H1 (cell line): ENCODE data around the gene BBX. TPM values are rescaled to one million over a fixed set of nuclear protein-coding genes. Genes with fewer than 3 reads are reported as not detected.

ENCODE experiments used
- CTCF ChIA-PET: fragments of 300-600 bp; sonication (Branson Sonifier 250); formaldehyde crosslinking; loops from one replicate; lab custom pipeline; 2021; ENCODE audit not compliant: partially characterized antibody; lab: Charles Lee
- POLR2A ChIA-PET: fragments of 300-600 bp; sonication (Branson Sonifier 250); formaldehyde crosslinking; loops from one replicate; lab custom pipeline; 2021; ENCODE audit warnings: inconsistent platforms; ENCODE audit not compliant: partially characterized antibody; lab: Charles Lee
- DNase-seq, 2 experiments: peaks; one replicate each; pipeline versions ENCODE4 v3.0.0 to v3.0.0-alpha.2; 2010 to 2022; ENCODE audit warnings: low spot score in 2 of 2, low read depth in 1 of 2, mixed read lengths in 1 of 2
- FAIRE-seq: peaks from 2 replicates; lab custom pipeline; 2011; peaks lifted over from hg19 to GRCh38; lab: Jason Lieb, UNC
- H2AFZ ChIP-seq: 2 replicates; pipeline ENCODE4 v1.8.1; 2012; ENCODE audit warnings: low read length, inconsistent platforms
- H2AK5ac ChIP-seq: 2 replicates; pipeline ENCODE4 v1.6.1; 2013; ENCODE audit warnings: low read depth, low read length
- H2BK120ac ChIP-seq: replicated peaks from 2 replicates; pipeline ENCODE3; 2013; ENCODE audit warnings: low read depth, low read length, inconsistent platforms
- H2BK12ac ChIP-seq: 2 replicates; pipeline ENCODE4 v1.6.1; 2013; ENCODE audit warnings: low read depth, low read length
- H2BK15ac ChIP-seq: 2 replicates; pipeline ENCODE4 v1.6.1; 2013; ENCODE audit warnings: low read length
- H2BK20ac ChIP-seq: 2 replicates; pipeline ENCODE4 v1.6.1; 2013; ENCODE audit warnings: low read length
- H2BK5ac ChIP-seq: 2 replicates; pipeline ENCODE4 v1.6.1; 2013; ENCODE audit warnings: low read depth, low read length
- H3K14ac ChIP-seq: 2 replicates; pipeline ENCODE4 v1.6.1; 2013; ENCODE audit warnings: inconsistent platforms; ENCODE audit not compliant: insufficient read length
- H3K18ac ChIP-seq: 2 replicates; pipeline ENCODE4 v1.6.1; 2013; ENCODE audit warnings: low read length; ENCODE audit errors: extremely low read depth
- H3K23ac ChIP-seq: 2 replicates; pipeline ENCODE4 v1.6.1; 2013; ENCODE audit warnings: inconsistent platforms; ENCODE audit not compliant: insufficient read length
- H3K23me2 ChIP-seq: 2 replicates; pipeline ENCODE4 v1.6.1; 2013; ENCODE audit warnings: low read depth, low read length
- H3K27ac ChIP-seq: 2 replicates; pipeline ENCODE4 v1.6.1; 2011; ENCODE audit warnings: low read depth, low read length, inconsistent platforms
- H3K27me3 ChIP-seq, 4 experiments: replicated peaks in 1 of 4; 1 replicate in 1 of 4; 2 replicates in 3 of 4; pipeline versions ENCODE4 v1.6.1 to v1.8.1; 2011 to 2013; ENCODE audit warnings: low read length in 3 of 4, mild to moderate bottlenecking in 3 of 4, inconsistent platforms in 2 of 4, mixed read lengths in 2 of 4, moderate library complexity in 1 of 4; ENCODE audit not compliant: control insufficient read depth in 3 of 4, insufficient read depth in 3 of 4; ENCODE audit errors: extremely low read depth in 1 of 4
- H3K36me3 ChIP-seq, 4 experiments: 2 replicates each; pipeline versions ENCODE4 v1.6.1 to v1.8.1; 2011 to 2013; ENCODE audit warnings: mild to moderate bottlenecking in 4 of 4, low read length in 3 of 4, moderate library complexity in 2 of 4, control low read depth in 1 of 4, inconsistent platforms in 1 of 4; ENCODE audit not compliant: insufficient read depth in 4 of 4, control insufficient read depth in 2 of 4
- H3K4ac ChIP-seq: replicated peaks from 2 replicates; pipeline ENCODE3; 2013; ENCODE audit warnings: low read length, low read depth, mixed read lengths, inconsistent platforms; ENCODE audit not compliant: insufficient read length
- H3K4me1 ChIP-seq, 4 experiments: replicated peaks in 1 of 4; 1 replicate in 1 of 4; 2 replicates in 3 of 4; pipeline versions ENCODE4 v1.6.1 to v1.8.1; 2011 to 2013; ENCODE audit warnings: low read length in 3 of 4, inconsistent platforms in 2 of 4, mixed read lengths in 1 of 4; ENCODE audit not compliant: insufficient read depth in 4 of 4, control insufficient read depth in 3 of 4
- H3K4me2 ChIP-seq, 2 experiments: 2 replicates each; pipeline versions ENCODE4 v1.6.1 to v1.8.1; 2011 to 2013; ENCODE audit warnings: low read depth in 2 of 2, low read length in 2 of 2, control low read depth in 1 of 2, inconsistent platforms in 1 of 2, mild to moderate bottlenecking in 1 of 2; ENCODE audit not compliant: insufficient read depth in 1 of 2
- H3K4me3 ChIP-seq, 4 experiments: fragments of 200-600, 300-600 bp in 1 of 4; sonication (generic), shearing (Covaris generic), sonication (Bioruptor Twin) in 1 of 4; 2 replicates each; pipeline versions ENCODE4 v1.5.1 to v1.8.1; 2011 to 2016; ENCODE audit warnings: low read length in 4 of 4, low read depth in 3 of 4, control low read depth in 2 of 4, inconsistent platforms in 2 of 4, mild to moderate bottlenecking in 2 of 4, mixed read lengths in 1 of 4, moderate library complexity in 1 of 4; ENCODE audit not compliant: insufficient read depth in 2 of 4; ENCODE audit errors: extremely low read depth in 1 of 4
- H3K56ac ChIP-seq: replicated peaks from 2 replicates; pipeline ENCODE3; 2013; ENCODE audit warnings: low read depth, mild to moderate bottlenecking, mixed read lengths, low read length, inconsistent platforms; ENCODE audit not compliant: insufficient read length
- H3K79me1 ChIP-seq: 2 replicates; pipeline ENCODE4 v1.6.1; 2013; ENCODE audit warnings: low read depth, low read length, control low read depth
- H3K79me2 ChIP-seq, 2 experiments: 2 replicates each; pipeline versions ENCODE4 v1.6.1 to v1.8.1; 2012 to 2013; ENCODE audit warnings: low read length in 2 of 2, mild to moderate bottlenecking in 2 of 2, inconsistent platforms in 1 of 2; ENCODE audit not compliant: insufficient read depth in 2 of 2, control insufficient read depth in 1 of 2
- H3K9ac ChIP-seq, 4 experiments: replicated peaks in 1 of 4; 1 replicate in 1 of 4; 2 replicates in 3 of 4; pipeline versions ENCODE4 v1.6.1 to v1.8.1; 2011 to 2013; ENCODE audit warnings: low read depth in 3 of 4, low read length in 3 of 4, control low read depth in 2 of 4, mild to moderate bottlenecking in 2 of 4, moderate library complexity in 2 of 4, inconsistent platforms in 1 of 4; ENCODE audit errors: extremely low read depth in 1 of 4
- H3K9me3 ChIP-seq, 2 experiments: 2 replicates each; pipeline versions ENCODE4 v1.6.1 to v1.8.1; 2012 to 2013; ENCODE audit warnings: mild to moderate bottlenecking in 2 of 2, moderate library complexity in 2 of 2, control low read depth in 1 of 2, inconsistent platforms in 1 of 2, low read depth in 1 of 2, low read length in 1 of 2, mixed read lengths in 1 of 2; ENCODE audit not compliant: insufficient read depth in 2 of 2
- H4K20me1 ChIP-seq, 2 experiments: replicated peaks in 1 of 2; 2 replicates each; pipeline versions ENCODE3 to v1.8.1; 2011 to 2013; ENCODE audit warnings: inconsistent platforms in 2 of 2, low read length in 2 of 2, mild to moderate bottlenecking in 1 of 2; ENCODE audit not compliant: insufficient read depth in 2 of 2, control insufficient read depth in 1 of 2
- H4K5ac ChIP-seq: 2 replicates; pipeline ENCODE4 v1.6.1; 2013; ENCODE audit warnings: low read length, low read depth, mixed read lengths, inconsistent platforms; ENCODE audit not compliant: insufficient read length
- H4K8ac ChIP-seq: 2 replicates; pipeline ENCODE4 v1.8.0; 2013; ENCODE audit warnings: mild to moderate bottlenecking, moderate library complexity, low read length, inconsistent platforms; ENCODE audit not compliant: insufficient read depth; ENCODE audit errors: extremely low read depth
- H4K91ac ChIP-seq: replicated peaks from 2 replicates; pipeline ENCODE3; 2013; ENCODE audit warnings: low read length, mixed read lengths, inconsistent platforms; ENCODE audit not compliant: insufficient read length
- CBX8 ChIP-seq: fragments of 300-800, 300-1000 bp; sonication (generic); IDR thresholded peaks from 2 replicates; pipeline ENCODE4 v1.7.1; 2016; ENCODE audit warnings: low read depth, low read length, borderline replicate concordance
- EP300 ChIP-seq, 2 experiments: IDR thresholded peaks; 1 replicate in 1 of 2; 2 replicates in 1 of 2; pipeline ENCODE4 v1.6.1; 2011 to 2012; ENCODE audit warnings: low read depth in 2 of 2, low read length in 2 of 2, mild to moderate bottlenecking in 2 of 2, borderline replicate concordance in 1 of 2, inconsistent platforms in 1 of 2, moderate library complexity in 1 of 2
- FOSL1 ChIP-seq: IDR thresholded peaks from 2 replicates; pipeline ENCODE4 v1.6.1; 2011; ENCODE audit warnings: mild to moderate bottlenecking, low read depth, low read length, moderate library complexity; ENCODE audit not compliant: insufficient read depth
- KDM4A ChIP-seq: IDR thresholded peaks from one replicate; pipeline ENCODE4 v1.7.1; 2012; ENCODE audit warnings: low read depth, mild to moderate bottlenecking, moderate library complexity, low read length, inconsistent platforms; ENCODE audit not compliant: severe bottlenecking
- POU5F1 ChIP-seq: IDR thresholded peaks from 2 replicates; pipeline ENCODE4 v1.6.1; 2011; ENCODE audit warnings: low read depth, mild to moderate bottlenecking, low read length, moderate library complexity
- RAD21 ChIP-seq, 2 experiments: IDR thresholded peaks in 1 of 2; conservative IDR thresholded peaks in 1 of 2; 2 replicates each; pipeline ENCODE4 v1.6.1; 2011; ENCODE audit warnings: low read depth in 2 of 2, low read length in 2 of 2, improper control_type of control experiment in 1 of 2, inconsistent platforms in 1 of 2, mild to moderate bottlenecking in 1 of 2, moderate library complexity in 1 of 2
- RBBP5 ChIP-seq: IDR thresholded peaks from 2 replicates; pipeline ENCODE4 v1.7.1; 2012; ENCODE audit warnings: low read depth, mild to moderate bottlenecking, inconsistent platforms, low read length, moderate library complexity, borderline replicate concordance
- RNF2 ChIP-seq: fragments of 200-900, 300-1000 bp; sonication (generic); IDR thresholded peaks from 2 replicates; pipeline ENCODE4 v1.7.1; 2016; ENCODE audit warnings: borderline replicate concordance, low read depth, mild to moderate bottlenecking, antibody characterized with exemption, low read length; ENCODE audit not compliant: poor library complexity, severe bottlenecking; ENCODE audit errors: missing control alignments
- SIX5 ChIP-seq: IDR thresholded peaks from 2 replicates; pipeline ENCODE4 v1.6.1; 2011; ENCODE audit warnings: mild to moderate bottlenecking, low read depth, low read length
- TBP ChIP-seq: IDR thresholded peaks from 2 replicates; pipeline ENCODE4 v1.6.1; 2011; ENCODE audit warnings: low read depth, low read length, improper control_type of control experiment
- ZNF274 ChIP-seq: IDR thresholded peaks from 2 replicates; pipeline ENCODE4 v1.7.0; 2012; ENCODE audit warnings: low read length, borderline replicate concordance; ENCODE audit errors: extremely low read depth
- WGBS, 2 experiments: shearing (Covaris generic) in 1 of 2; methylation state at CpG; one replicate each; pipeline versions ENCODE4 v1.1.6 to v1.1.7; 2013 to 2015; ENCODE audit warnings: low lambda C conversion rate in 2 of 2, mixed read lengths in 2 of 2, inconsistent platforms in 1 of 2, low coverage in 1 of 2, missing lambda C conversion rate in 1 of 2; ENCODE audit not compliant: insufficient replicate concordance in 2 of 2, insufficient coverage in 1 of 2, insufficient read length in 1 of 2; ENCODE audit errors: extremely low coverage in 1 of 2, missing lambda C conversion rate in 1 of 2; 5-methylcytosine and 5-hydroxymethylcytosine counted together
- polyA plus RNA-seq, 7 experiments: library from polyadenylated mRNA; depleted of rRNA in 3 of 7; stranded (reverse) in 5 of 7; unstranded in 2 of 7; fragments of >200 nt in 5 of 7; fragments of 200-250 nt in 2 of 7; gene quantifications; 1 replicate in 5 of 7; 2 replicates in 1 of 7; 4 replicates in 1 of 7; pipeline versions ENCODE4 v1.2.1 to v1.2.3, GENCODE V29; 2011 to 2013; ENCODE audit warnings: missing spikeins in 2 of 7, mixed read lengths in 2 of 7
- total RNA-seq: library from RNA; stranded (reverse); fragmentation: NEBNext Ultra II Directional; extraction: Animal tissue kit (Norgen Biotek cat#: 25700); gene quantifications from 2 replicates; pipeline ENCODE4 v1.2.1, GENCODE V29; 2021
- TF ChIP-seq, protein P1 (sequence below): IDR thresholded peaks from 2 replicates; pipeline ENCODE4 v1.6.1; 2011; ENCODE audit warnings: low read depth, mild to moderate bottlenecking, low read length; ENCODE audit not compliant: insufficient read depth

BBX gene
- total and polyA plus RNA-seq, 2 of the 8 experiments (the other 6 are each of a cell fraction or from before 2014, with no cell fraction given) = 11.0 to 42.5 TPM

DNA sequence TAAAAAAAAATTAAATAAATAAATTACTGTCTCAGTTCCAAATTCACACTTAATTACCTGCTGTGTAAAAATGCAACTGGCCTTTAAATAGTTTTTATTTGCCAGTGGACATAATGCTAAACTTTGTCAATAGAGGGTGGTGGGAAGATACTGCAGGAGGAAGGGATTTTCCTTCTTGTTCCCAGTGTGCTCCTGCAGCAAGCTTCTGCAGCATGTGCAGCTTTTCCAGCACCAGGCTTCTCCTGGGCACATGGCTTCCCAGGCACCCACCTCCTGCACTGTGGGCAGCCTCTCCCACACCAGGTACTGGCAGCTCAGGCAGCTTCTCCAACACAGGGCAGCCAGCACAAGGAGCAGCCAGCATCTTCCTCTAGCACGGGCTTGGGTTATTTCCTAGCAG is 29.6 kb upstream of the BBX start:
- H3K56ac ChIP-seq = no peak overlapping the region
- DNase-seq = peak in 1 of 2 experiments; percentile 50
- H2BK5ac ChIP-seq = no peak overlapping the region; the same call in 1 of the 2 replicates
- H2BK120ac ChIP-seq = peak overlapping the region; percentile 43
- peaks cover 0 to 3% (median 2%) of the 10 kb centered on the region in 4 experiments; a peak in 3 of 7 replicates for H3K4me1 ChIP-seq
- H2BK12ac ChIP-seq = no peak overlapping the region
- no peaks in the 10 kb centered on the region for H3K36me3 ChIP-seq
- ChIA-PET POLR2A (interaction anchor here (1.0 kb wide), 1 partner anchor 8 kb away, joined by 4 read pairs; no protein-coding TSS in a partner anchor), CTCF (interaction anchor here (0.6 to 1.4 kb wide), 13 partner anchors 9 to 238 kb away, joined by 3 to 7 read pairs (median 3); no protein-coding TSS in a partner anchor)
- no peak overlapping the region for H3K14ac ChIP-seq
- no peaks in the 10 kb centered on the region for H3K23me2 ChIP-seq
- H3K18ac ChIP-seq = no peak overlapping the region
- no peak overlapping the region for H3K4ac ChIP-seq
- 100% methylated on average over 1 of the region's 1 CpG; no CpG with 5 or more reads in 1 of the 2 experiments for WGBS, 2 experiments
- H2BK15ac ChIP-seq = no peak overlapping the region
- FAIRE-seq = no peak
- H3K9me3 ChIP-seq = no peaks in the 10 kb centered on the region
- H3K79me2 ChIP-seq = no peaks in the 10 kb centered on the region
- H2AFZ ChIP-seq = peak overlapping the region; percentile 100
- no peak overlapping the region for H4K5ac ChIP-seq
- H4K8ac ChIP-seq = no peak overlapping the region
- H4K91ac ChIP-seq = no peak overlapping the region
- H3K9ac ChIP-seq = no peak overlapping the region
- H3K79me1 ChIP-seq = no peaks in the 10 kb centered on the region
- peak overlapping the region; percentile 13; the same call in 1 of the 2 replicates for H2BK20ac ChIP-seq
- H4K20me1 ChIP-seq = no peaks in the 10 kb centered on the region
- H3K4me3 ChIP-seq = no peak overlapping the region
- no peak overlapping the region for H2AK5ac ChIP-seq
- H3K27me3 ChIP-seq = no peaks in the 10 kb centered on the region
- H3K27ac ChIP-seq = no peak overlapping the region
- no peak overlapping the region for H3K23ac ChIP-seq
- H3K4me2 ChIP-seq = no peak overlapping the region
- no peak for TF ChIP-seq FOSL1
- TF ChIP-seq, protein P1, sequence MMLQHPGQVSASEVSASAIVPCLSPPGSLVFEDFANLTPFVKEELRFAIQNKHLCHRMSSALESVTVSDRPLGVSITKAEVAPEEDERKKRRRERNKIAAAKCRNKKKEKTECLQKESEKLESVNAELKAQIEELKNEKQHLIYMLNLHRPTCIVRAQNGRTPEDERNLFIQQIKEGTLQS = no peak
- TF ChIP-seq SIX5 = no peak
- TF ChIP-seq EP300 (IDR thresholded peaks at IDR 0.05; ENCODE audit: borderline replicate concordance in 1 of 2, low read depth in 2 of 2, low read length in 2 of 2) = no peak
- TF ChIP-seq TBP = no peak
- no peak for TF ChIP-seq ZNF274
- TF ChIP-seq RBBP5 = no peak
- TF ChIP-seq POU5F1 = no peak
- TF ChIP-seq KDM4A = no peak
- peak in 1 of 2 experiments; percentile 22; a peak in 1 of 4 replicates for TF ChIP-seq RAD21 (IDR thresholded peaks at IDR 0.05 in 1 of 2, conservative IDR thresholded peaks at IDR 0.05 in 1 of 2; ENCODE audit: low read depth in 2 of 2, low read length in 2 of 2)
- no peak for TF ChIP-seq CBX8
- TF ChIP-seq RNF2 = no peak
